Measurements from ENCODE around the gene CA10. TPM values are rescaled to one million over a fixed set of nuclear protein-coding genes. Genes with fewer than 3 reads are reported as not detected.
A peak's percentile ranks its signal among the peaks of the same experiment; 100 is the strongest.

The CA10 gene
- total RNA-seq, 1 experiment from 2014 or later = not detected

- CTCF ChIA-PET = no interaction called here
Observed at GRCh38 chr17:51741458-51741857, 417.1 kb downstream of the CA10 start.

GRCh38 chr17:51740531-51740930, 418.0 kb downstream of the CA10 start:
- Histone ChIP-seq H3K27me3 (replicated peaks; ENCODE audit: control insufficient read depth, insufficient read depth, low read length) (no peaks in the 10 kb centered on the region), H3K4me1 (no peaks in the 10 kb centered on the region), H3K9me3 (no peaks in the 10 kb centered on the region), H3K4me3 (ENCODE audit: low read depth, low read length) (no peak overlapping the region), H3K36me3 (ENCODE audit: control insufficient read depth, insufficient read depth, low read length) (no peaks in the 10 kb centered on the region)
- BruUV-seq (replicated peaks) = no TSS peak
- peaks cover 6% of the 10 kb centered on the region for H3K4me1 Mint-ChIP-seq (ENCODE audit: low read depth, unreplicated experiment)
- H3K27ac Mint-ChIP-seq (ENCODE audit: unreplicated experiment) = no peak overlapping the region
- POLR2A ChIA-PET = no interaction called here
- CTCF ChIA-PET = no interaction called here
- no peak overlapping the region for H3K4me3 Mint-ChIP-seq (ENCODE audit: unreplicated experiment)
- intact Hi-C loops (cut with micrococcal nuclease; ENCODE audit: unreplicated experiment) = no loop called here
- no peaks in the 10 kb centered on the region for H3K9me3 Mint-ChIP-seq (ENCODE audit: unreplicated experiment)
- H3K27me3 Mint-ChIP-seq (ENCODE audit: insufficient read depth, unreplicated experiment) = no peaks in the 10 kb centered on the region
- no peak for DNase-seq
- no peak for TF ChIP-seq CTCF (IDR thresholded peaks at IDR 0.05; ENCODE audit: insufficient read depth in 1 of 2, low read depth in 1 of 2, low read length in 1 of 2, severe bottlenecking in 1 of 2, unreplicated experiment in 1 of 2)
- no peaks in the 10 kb centered on the region for H3K36me3 Mint-ChIP-seq (ENCODE audit: insufficient read depth, unreplicated experiment)

More at GRCh38 chr17:51741458-51741857, 417.1 kb downstream of the CA10 start:
- TF ChIP-seq CTCF (IDR thresholded peaks at IDR 0.05; ENCODE audit: insufficient read depth in 1 of 2, low read depth in 1 of 2, low read length in 1 of 2, severe bottlenecking in 1 of 2, unreplicated experiment in 1 of 2) = no peak
- Mint-ChIP-seq H3K9me3 (ENCODE audit: unreplicated experiment) (no peaks in the 10 kb centered on the region), H3K4me3 (ENCODE audit: unreplicated experiment) (no peak overlapping the region), H3K4me1 (ENCODE audit: low read depth, unreplicated experiment) (peaks cover 6% of the 10 kb centered on the region), H3K36me3 (ENCODE audit: insufficient read depth, unreplicated experiment) (no peaks in the 10 kb centered on the region), H3K27ac (ENCODE audit: unreplicated experiment) (no peak overlapping the region), H3K27me3 (ENCODE audit: insufficient read depth, unreplicated experiment) (no peaks in the 10 kb centered on the region)
- H3K9me3 ChIP-seq = no peaks in the 10 kb centered on the region
- no TSS peak for BruUV-seq (replicated peaks)
- H3K4me3 ChIP-seq (ENCODE audit: low read depth, low read length) = no peak overlapping the region
- no peak for DNase-seq
- no peaks in the 10 kb centered on the region for H3K4me1 ChIP-seq
- no peaks in the 10 kb centered on the region for H3K36me3 ChIP-seq (ENCODE audit: control insufficient read depth, insufficient read depth, low read length)
- POLR2A ChIA-PET = no interaction called here
- no peaks in the 10 kb centered on the region for H3K27me3 ChIP-seq (replicated peaks; ENCODE audit: control insufficient read depth, insufficient read depth, low read length)
- intact Hi-C loops (cut with micrococcal nuclease; ENCODE audit: unreplicated experiment) = no loop called here

- Histone ChIP-seq H3K36me3 (ENCODE audit: control insufficient read depth, insufficient read depth, low read length) (no peaks in the 10 kb centered on the region), H3K9me3 (no peaks in the 10 kb centered on the region), H3K4me3 (ENCODE audit: low read depth, low read length) (no peak overlapping the region), H3K4me1 (no peaks in the 10 kb centered on the region), H3K27me3 (replicated peaks; ENCODE audit: control insufficient read depth, insufficient read depth, low read length) (no peaks in the 10 kb centered on the region)
- DNase-seq = peak in 1 of 2 experiments; percentile 20
- Mint-ChIP-seq H3K27me3 (ENCODE audit: insufficient read depth, unreplicated experiment) (peaks cover 3% of the 10 kb centered on the region), H3K36me3 (ENCODE audit: insufficient read depth, unreplicated experiment) (no peaks in the 10 kb centered on the region), H3K27ac (ENCODE audit: unreplicated experiment) (no peak overlapping the region), H3K4me3 (ENCODE audit: unreplicated experiment) (no peak overlapping the region), H3K9me3 (ENCODE audit: unreplicated experiment) (no peaks in the 10 kb centered on the region), H3K4me1 (ENCODE audit: low read depth, unreplicated experiment) (peaks cover 6% of the 10 kb centered on the region)
- POLR2A ChIA-PET = no interaction called here
- BruUV-seq (replicated peaks) = no TSS peak
- intact Hi-C loops (cut with micrococcal nuclease; ENCODE audit: unreplicated experiment) = no loop called here
- no peak for TF ChIP-seq CTCF (IDR thresholded peaks at IDR 0.05; ENCODE audit: insufficient read depth in 1 of 2, low read depth in 1 of 2, low read length in 1 of 2, severe bottlenecking in 1 of 2, unreplicated experiment in 1 of 2)
- CTCF ChIA-PET = no interaction called here
Observed at GRCh38 chr17:51739245-51739886, 419.1 kb downstream of the CA10 start.

Data from Caco-2 (cell line).